Brain microvascular endothelial cell (primary cell): Measurements from ENCODE around the gene TMEM26.

ENCODE experiments used
- DNase-seq: peaks from one replicate; pipeline ENCODE4 v3.0.0-alpha.2; 2020
- H3K27ac ChIP-seq: fragments of 250-450 bp; sonication (Bioruptor Pico); 2 replicates; pipeline ENCODE4 v1.5.1; 2020; ENCODE audit warnings: mild to moderate bottlenecking, moderate library complexity
- H3K27me3 ChIP-seq: fragments of 250-450 bp; sonication (Bioruptor Pico); replicated peaks from 2 replicates; pipeline ENCODE4 v1.5.1; 2020; ENCODE audit warnings: mild to moderate bottlenecking
- H3K36me3 ChIP-seq: fragments of 250-450 bp; sonication (Bioruptor Pico); replicated peaks from 2 replicates; pipeline ENCODE4 v1.5.1; 2020; ENCODE audit warnings: mild to moderate bottlenecking
- H3K4me3 ChIP-seq: 2 replicates; pipeline ENCODE4 v1.5.1; 2011; ENCODE audit warnings: low read depth, mild to moderate bottlenecking, control low read depth, low read length, moderate library complexity
- CTCF ChIP-seq: IDR thresholded peaks from 2 replicates; pipeline ENCODE4 v1.5.1; 2011; ENCODE audit warnings: low read depth, mild to moderate bottlenecking, moderate library complexity, low read length, control low read depth, inconsistent platforms; ENCODE audit errors: missing control alignments
- in situ Hi-C: cut with HindIII; loops from 2 replicates; pipeline ENCODE4 v1.10.0; 2017; ENCODE audit warnings: low sequenced_read_pairs, low pct_ligation_motif_present

The TMEM26 gene

GRCh38 chr10:61408105-61408504, 45.1 kb downstream of the TMEM26 start:
- Histone ChIP-seq H3K4me3 (no peak overlapping the region), H3K27me3 (no peaks in the 10 kb centered on the region), H3K36me3 (no peaks in the 10 kb centered on the region), H3K27ac (no peak overlapping the region)
- in situ Hi-C loops: no loop called here
- DNase-seq: no peak
- no peak for TF ChIP-seq CTCF

GRCh38 chr10:61406736-61407135, 46.4 kb downstream of the TMEM26 start:
- Histone ChIP-seq H3K27ac (no peak overlapping the region), H3K36me3 (no peaks in the 10 kb centered on the region), H3K4me3 (no peak overlapping the region), H3K27me3 (no peaks in the 10 kb centered on the region)
- no peak for TF ChIP-seq CTCF
- in situ Hi-C loops: no loop called here
- DNase-seq: no peak

GRCh38 chr10:61406242-61406641, 46.9 kb downstream of the TMEM26 start:
- DNase-seq: no peak
- no peaks in the 10 kb centered on the region for H3K27me3 ChIP-seq
- H3K27ac ChIP-seq: no peak overlapping the region
- no peaks in the 10 kb centered on the region for H3K36me3 ChIP-seq
- H3K4me3 ChIP-seq: no peak overlapping the region
- no peak for TF ChIP-seq CTCF
- in situ Hi-C loops: no loop called here

DNA sequence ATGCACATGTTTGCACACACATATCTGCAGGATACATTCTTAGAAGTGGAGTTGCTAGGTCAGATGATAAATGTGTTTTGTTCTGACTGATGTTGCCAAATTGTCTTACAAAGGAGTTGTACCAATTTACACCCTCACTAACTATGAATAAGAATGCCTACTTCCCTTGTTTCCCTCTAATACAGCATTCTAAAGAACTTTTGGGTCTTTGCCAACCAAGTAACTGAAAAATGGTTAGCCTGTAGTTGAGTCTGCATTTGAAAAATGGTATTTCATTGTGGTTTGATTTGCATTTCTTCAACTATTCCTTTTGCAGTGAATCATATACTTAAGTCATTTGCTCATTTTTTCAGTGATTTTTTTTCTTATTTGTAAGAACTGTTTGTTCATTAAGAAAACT, 48.4 kb downstream of the TMEM26 start:
- Histone ChIP-seq H3K27ac (no peak overlapping the region), H3K27me3 (no peaks in the 10 kb centered on the region), H3K4me3 (no peak overlapping the region), H3K36me3 (no peaks in the 10 kb centered on the region)
- in situ Hi-C loops: no loop called here
- no peak for DNase-seq
- no peak for TF ChIP-seq CTCF

GRCh38 chr10:61400524-61400923, 52.7 kb downstream of the TMEM26 start:
- in situ Hi-C loops: no loop called here
- Histone ChIP-seq H3K27ac (no peak overlapping the region), H3K27me3 (no peaks in the 10 kb centered on the region), H3K36me3 (no peaks in the 10 kb centered on the region), H3K4me3 (no peak overlapping the region)
- peak; percentile 13 for TF ChIP-seq CTCF
- DNase-seq: no peak

DNA sequence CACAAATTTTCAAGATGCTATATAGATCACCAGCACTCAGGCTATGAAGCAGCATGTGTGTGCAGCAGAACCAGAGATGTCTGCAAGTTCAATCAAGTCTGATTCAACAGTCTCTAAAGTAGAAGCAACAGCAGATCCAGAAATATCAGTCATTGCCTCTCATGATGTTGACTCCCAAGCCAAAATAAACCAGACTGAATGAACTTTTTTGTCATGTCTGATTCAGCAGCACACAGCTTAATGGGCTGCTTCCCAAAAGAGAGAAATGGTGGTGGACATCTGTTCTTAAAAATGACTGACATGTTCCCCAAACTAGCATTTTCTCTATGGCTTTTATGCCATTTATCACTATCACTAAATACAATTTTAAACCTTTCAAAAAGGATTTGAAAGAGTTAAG, 53.8 kb downstream of the TMEM26 start:
- Histone ChIP-seq H3K36me3 (no peaks in the 10 kb centered on the region), H3K27me3 (no peaks in the 10 kb centered on the region), H3K4me3 (no peak overlapping the region), H3K27ac (no peak overlapping the region)
- TF ChIP-seq CTCF: no peak
- in situ Hi-C loops: no loop called here
- peak; percentile 45 for DNase-seq
